22Rv1 (cell line): Measurements from ENCODE around the gene TM4SF20.

Source experiments
- ZFX ChIP-seq: fragments of 450-650 bp; IDR thresholded peaks from 2 replicates; pipeline ENCODE4 v1.6.1; 2017; ENCODE audit warnings: antibody characterized with exemption, borderline replicate concordance
- TF ChIP-seq, protein P1 (sequence below): fragments of 450-650 bp; IDR thresholded peaks from 2 replicates; pipeline ENCODE4 v1.5.1; 2017; ENCODE audit warnings: mild to moderate bottlenecking

DNA sequence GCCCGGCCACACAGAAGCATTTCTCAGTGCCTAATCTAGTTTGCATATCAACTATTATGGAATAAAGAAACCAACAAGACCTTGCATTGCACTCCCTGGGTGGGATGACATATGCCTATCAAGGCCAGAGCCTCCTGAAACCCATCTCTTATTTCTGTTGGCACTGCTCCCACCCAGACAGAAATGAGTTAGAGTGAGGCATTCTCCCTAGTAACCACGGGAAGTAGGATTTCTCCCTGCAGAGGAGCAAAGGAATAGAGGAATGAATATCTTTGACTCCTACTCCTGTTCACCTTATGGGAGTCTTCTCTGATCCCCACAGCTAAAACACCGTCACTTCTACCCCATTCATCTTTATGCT, 32.9 kb upstream of the TM4SF20 start:
- TF ChIP-seq, protein P1, sequence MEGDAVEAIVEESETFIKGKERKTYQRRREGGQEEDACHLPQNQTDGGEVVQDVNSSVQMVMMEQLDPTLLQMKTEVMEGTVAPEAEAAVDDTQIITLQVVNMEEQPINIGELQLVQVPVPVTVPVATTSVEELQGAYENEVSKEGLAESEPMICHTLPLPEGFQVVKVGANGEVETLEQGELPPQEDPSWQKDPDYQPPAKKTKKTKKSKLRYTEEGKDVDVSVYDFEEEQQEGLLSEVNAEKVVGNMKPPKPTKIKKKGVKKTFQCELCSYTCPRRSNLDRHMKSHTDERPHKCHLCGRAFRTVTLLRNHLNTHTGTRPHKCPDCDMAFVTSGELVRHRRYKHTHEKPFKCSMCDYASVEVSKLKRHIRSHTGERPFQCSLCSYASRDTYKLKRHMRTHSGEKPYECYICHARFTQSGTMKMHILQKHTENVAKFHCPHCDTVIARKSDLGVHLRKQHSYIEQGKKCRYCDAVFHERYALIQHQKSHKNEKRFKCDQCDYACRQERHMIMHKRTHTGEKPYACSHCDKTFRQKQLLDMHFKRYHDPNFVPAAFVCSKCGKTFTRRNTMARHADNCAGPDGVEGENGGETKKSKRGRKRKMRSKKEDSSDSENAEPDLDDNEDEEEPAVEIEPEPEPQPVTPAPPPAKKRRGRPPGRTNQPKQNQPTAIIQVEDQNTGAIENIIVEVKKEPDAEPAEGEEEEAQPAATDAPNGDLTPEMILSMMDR, result no peak
- TF ChIP-seq ZFX, result no peak
